ENCODE results near the gene DMC1.
"Not testable (repeated sequence)": the region's sequence is repeated elsewhere in the genome, so short reads cannot be mapped to it uniquely, and the experiment has no call there.

The DMC1 gene

DNA sequence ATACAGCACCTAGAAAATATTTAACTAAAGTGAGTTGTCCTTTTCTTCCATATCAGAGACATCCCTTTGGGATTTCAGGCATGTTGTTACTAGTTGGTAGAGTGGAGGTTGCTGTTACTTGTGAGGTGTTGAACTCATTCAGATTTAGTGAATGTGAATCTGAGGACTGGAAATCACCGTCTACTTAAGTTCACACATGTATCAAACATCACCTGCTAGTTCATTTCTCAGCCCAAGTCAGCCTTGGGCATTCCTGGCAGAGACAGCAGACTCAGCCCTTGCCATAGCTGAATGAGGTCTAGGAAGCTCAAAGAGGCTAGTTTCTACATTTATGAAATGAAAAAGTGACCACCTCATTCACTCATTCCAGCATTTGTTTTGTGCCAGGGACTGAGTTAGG lies 92.4 kb downstream of the DMC1 start:
- no peaks in the 10 kb centered on the region for H3K27me3 ChIP-seq (ENCODE audit: control insufficient read depth, insufficient read depth, low read length)
- peaks cover 17% of the 10 kb centered on the region for H3K36me3 ChIP-seq (ENCODE audit: control insufficient read depth, insufficient read depth, low read length)
- H3K4me3 ChIP-seq (ENCODE audit: low read depth, low read length): no peak overlapping the region
- no peaks in the 10 kb centered on the region for H3K9me3 ChIP-seq (ENCODE audit: control insufficient read depth, insufficient read depth, low read length)
- H3K9ac ChIP-seq (ENCODE audit: low read depth, low read length): no peak overlapping the region
- H3K4me1 ChIP-seq (ENCODE audit: control insufficient read depth, insufficient read depth, low read length): peaks cover 2% of the 10 kb centered on the region

GRCh38 chr22:38474003-38474607 lies 95.9 kb downstream of the DMC1 start:
- peaks cover 2% of the 10 kb centered on the region for H3K4me1 ChIP-seq (ENCODE audit: control insufficient read depth, insufficient read depth, low read length)
- H3K9ac ChIP-seq (ENCODE audit: low read depth, low read length): no peak overlapping the region
- H3K27me3 ChIP-seq (ENCODE audit: control insufficient read depth, insufficient read depth, low read length): no peaks in the 10 kb centered on the region
- no peaks in the 10 kb centered on the region for H3K9me3 ChIP-seq (ENCODE audit: control insufficient read depth, insufficient read depth, low read length)
- no peak overlapping the region for H3K4me3 ChIP-seq (ENCODE audit: low read depth, low read length)
- no peaks in the 10 kb centered on the region for H3K36me3 ChIP-seq (ENCODE audit: control insufficient read depth, insufficient read depth, low read length)

DNA sequence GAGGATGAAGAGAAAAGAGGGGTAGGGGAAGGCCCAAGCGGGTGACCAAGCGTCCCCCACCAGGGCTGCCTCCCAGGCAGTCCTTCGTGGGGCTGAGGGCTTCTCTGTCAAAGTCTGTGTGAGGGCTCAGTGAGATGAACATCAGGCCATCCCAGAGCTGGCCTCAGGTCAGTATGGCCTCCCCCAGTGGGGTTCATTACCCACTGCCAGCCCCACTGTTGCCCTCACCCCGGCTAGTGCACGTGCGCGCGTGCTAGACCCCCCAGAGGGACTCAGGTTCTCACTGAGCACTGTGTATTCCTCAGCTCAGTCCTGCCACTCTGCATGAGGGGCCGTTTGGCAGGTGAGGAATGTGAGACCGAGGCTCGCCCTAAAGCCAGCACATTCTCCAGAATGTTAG lies 98.7 kb downstream of the DMC1 start:
- Histone ChIP-seq H3K4me1 (ENCODE audit: control insufficient read depth, insufficient read depth, low read length) (peaks cover 5% of the 10 kb centered on the region), H3K27me3 (ENCODE audit: control insufficient read depth, insufficient read depth, low read length) (peaks cover 15% of the 10 kb centered on the region), H3K4me3 (ENCODE audit: low read depth, low read length) (no peak overlapping the region), H3K9me3 (ENCODE audit: control insufficient read depth, insufficient read depth, low read length) (no peaks in the 10 kb centered on the region), H3K36me3 (ENCODE audit: control insufficient read depth, insufficient read depth, low read length) (no peaks in the 10 kb centered on the region), H3K9ac (ENCODE audit: low read depth, low read length) (no peak overlapping the region)

GRCh38 chr22:38470179-38470578 lies 99.8 kb downstream of the DMC1 start:
- H3K4me3 ChIP-seq (ENCODE audit: low read depth, low read length); H3K4me1 ChIP-seq (ENCODE audit: control insufficient read depth, insufficient read depth, low read length); H3K36me3 ChIP-seq (ENCODE audit: control insufficient read depth, insufficient read depth, low read length); H3K9me3 ChIP-seq (ENCODE audit: control insufficient read depth, insufficient read depth, low read length); H3K9ac ChIP-seq (ENCODE audit: low read depth, low read length): not testable (repeated sequence)
- H3K27me3 ChIP-seq (ENCODE audit: control insufficient read depth, insufficient read depth, low read length): peaks cover 22% of the 10 kb centered on the region

- Histone ChIP-seq H3K9me3 (ENCODE audit: control insufficient read depth, insufficient read depth, low read length) (no peaks in the 10 kb centered on the region), H3K27me3 (ENCODE audit: control insufficient read depth, insufficient read depth, low read length) (peaks cover 22% of the 10 kb centered on the region)
These were observed 100.6 kb downstream of the DMC1 start for GRCh38 chr22:38469306-38469781.

More at GRCh38 chr22:38469306-38469781, 100.6 kb downstream of the DMC1 start:
- no peak overlapping the region for H3K9ac ChIP-seq (ENCODE audit: low read depth, low read length)
- H3K4me1 ChIP-seq (ENCODE audit: control insufficient read depth, insufficient read depth, low read length): peaks cover 5% of the 10 kb centered on the region
- H3K4me3 ChIP-seq (ENCODE audit: low read depth, low read length): no peak overlapping the region
- no peaks in the 10 kb centered on the region for H3K36me3 ChIP-seq (ENCODE audit: control insufficient read depth, insufficient read depth, low read length)

All from iPS-15b (cell line).